Fibroblast of skin of left quadriceps (primary cell): ENCODE measurements around the gene CYGB.
A peak's percentile ranks its signal among the peaks of the same experiment; 100 is the strongest.
"Not testable (repeated sequence)": the region's sequence is repeated elsewhere in the genome, so short reads cannot be mapped to it uniquely, and the experiment has no call there.

Source experiments
- DNase-seq, 2 experiments: peaks; one replicate each; pipeline ENCODE4 v3.0.0-alpha.2; 2013; ENCODE audit warnings: low read depth in 2 of 2

CYGB gene

DNA sequence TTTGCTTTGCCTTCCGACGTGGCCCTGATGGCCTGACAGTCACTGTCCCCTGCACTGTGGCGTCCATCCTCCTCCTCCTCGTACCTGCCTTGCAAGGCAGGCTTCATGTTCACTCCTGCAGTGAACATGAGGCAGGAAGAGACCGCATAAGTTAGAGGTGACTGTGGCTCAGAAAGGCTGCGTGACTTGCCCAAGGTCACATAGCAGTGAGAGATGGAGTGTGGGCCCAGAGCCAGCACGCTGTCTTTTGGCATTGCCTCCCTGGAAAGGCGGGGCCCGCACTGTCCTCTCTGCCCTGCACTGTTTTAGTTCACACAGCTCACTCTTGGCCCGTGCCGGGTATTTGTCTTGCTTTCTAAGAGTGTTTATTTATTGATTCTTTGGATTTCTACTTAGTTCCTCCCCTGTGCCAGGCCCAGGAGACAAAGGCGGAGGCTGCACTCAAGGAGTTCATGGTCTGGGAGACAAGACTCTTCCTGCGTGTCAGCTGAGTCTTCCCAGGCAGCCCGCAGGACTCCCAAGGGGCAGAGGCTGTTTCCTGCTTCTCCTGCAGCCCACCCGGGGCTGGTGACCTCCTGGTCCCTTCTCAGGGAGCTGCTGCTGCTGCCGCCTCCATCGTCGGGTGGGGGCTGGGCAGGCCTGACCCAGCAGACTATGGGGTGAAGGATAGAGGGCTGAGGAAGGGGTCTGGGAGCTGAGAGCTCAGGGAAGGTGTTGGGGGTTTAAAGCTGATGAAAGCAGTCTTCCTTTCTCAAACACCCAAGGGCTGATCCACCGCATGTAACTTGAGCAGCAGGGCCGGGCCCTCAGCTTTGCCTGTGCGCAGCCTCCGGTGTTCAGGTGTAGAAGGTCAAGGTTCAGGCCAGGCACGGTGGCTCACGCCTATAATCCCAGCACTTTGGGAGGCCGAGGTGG is 12.7 kb downstream of the CYGB start:
- no peak for DNase-seq

DNA sequence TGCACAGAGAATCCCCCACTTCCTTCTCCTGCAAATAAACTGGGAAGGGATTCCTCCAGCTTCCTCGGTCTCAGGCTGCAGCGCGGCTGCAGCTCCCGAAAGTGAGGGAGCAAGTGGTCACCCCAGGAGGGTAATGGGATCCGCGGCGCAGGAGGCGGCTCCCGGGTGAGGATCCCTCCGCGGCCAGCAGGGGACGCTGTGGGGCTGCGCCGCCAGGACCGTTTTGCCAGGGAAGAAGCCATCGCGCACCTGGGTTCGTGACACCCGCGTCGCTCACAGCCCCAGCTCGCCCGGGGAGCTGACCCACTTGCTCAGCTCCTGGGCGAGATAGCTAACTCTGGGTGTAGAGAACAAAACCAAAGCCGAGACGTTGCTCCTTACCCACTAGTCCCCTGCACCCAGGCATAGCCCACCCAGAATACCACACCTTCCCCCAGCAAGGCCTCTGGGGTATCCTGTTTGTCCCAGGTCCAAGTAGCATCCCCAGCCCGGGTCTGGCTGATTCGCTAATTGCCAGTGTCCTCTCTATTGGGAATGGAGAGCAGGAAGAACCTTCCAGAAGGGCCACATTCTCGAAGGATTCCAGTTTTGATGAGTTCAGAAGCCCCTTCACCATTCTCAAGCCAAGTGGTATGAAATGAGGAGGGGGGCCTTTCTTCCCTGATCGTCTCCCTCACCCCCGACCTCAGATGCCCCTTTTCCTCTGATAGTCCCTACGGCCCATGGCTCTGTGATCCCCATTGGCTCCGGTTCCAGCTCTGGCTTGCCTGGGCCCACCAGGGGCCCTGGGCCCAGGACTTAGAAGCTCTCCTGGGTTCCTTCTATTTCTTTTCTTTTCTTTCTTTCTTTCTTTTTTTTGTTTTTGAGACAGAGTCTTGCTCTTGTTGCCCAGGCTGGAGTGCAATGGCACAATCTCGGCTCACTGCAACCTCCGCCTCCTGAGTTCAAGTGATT is 14.1 kb downstream of the CYGB start:
- DNase-seq: no peak

DNA sequence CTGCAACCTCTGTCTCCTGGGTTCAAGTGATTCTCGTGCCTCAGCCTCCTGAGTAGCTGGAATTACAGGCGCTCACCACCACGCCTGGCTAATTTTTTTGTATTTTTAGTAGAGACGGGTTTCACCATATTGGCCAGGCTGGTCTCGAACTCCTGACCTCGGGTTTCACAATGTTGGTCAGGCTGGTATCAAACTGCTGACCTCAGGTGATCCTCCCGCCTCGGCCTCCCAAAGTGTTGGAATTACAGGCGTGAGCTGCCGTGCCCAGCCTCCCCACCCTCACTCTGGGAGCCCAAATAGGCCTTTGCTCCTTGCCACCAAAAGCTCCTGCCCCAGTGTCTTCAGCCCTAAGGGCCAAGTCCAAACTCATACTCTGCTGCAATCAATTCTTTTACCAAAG is 15.8 kb downstream of the CYGB start:
- DNase-seq: not testable (repeated sequence)

DNA sequence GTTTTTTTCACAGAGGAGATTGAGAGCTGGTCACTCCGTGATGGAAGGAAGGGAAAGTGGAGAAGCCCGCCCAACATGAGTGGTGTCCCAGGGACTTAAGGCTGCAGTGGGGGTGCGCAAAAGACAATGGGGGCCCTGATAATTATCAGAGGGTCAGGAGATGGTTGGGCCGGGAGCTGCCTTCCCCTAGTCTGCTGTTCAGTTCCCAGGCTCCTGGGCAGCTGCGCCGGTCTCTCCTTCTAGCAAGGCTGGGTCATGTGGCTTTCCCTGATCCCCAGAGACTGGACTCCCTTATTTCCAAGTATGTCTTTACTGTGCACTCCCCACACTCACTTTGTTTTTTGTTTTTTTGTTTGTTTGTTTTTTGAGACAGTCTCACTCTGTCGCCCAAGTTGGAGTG is 16.2 kb downstream of the CYGB start:
- DNase-seq: no peak

DNA sequence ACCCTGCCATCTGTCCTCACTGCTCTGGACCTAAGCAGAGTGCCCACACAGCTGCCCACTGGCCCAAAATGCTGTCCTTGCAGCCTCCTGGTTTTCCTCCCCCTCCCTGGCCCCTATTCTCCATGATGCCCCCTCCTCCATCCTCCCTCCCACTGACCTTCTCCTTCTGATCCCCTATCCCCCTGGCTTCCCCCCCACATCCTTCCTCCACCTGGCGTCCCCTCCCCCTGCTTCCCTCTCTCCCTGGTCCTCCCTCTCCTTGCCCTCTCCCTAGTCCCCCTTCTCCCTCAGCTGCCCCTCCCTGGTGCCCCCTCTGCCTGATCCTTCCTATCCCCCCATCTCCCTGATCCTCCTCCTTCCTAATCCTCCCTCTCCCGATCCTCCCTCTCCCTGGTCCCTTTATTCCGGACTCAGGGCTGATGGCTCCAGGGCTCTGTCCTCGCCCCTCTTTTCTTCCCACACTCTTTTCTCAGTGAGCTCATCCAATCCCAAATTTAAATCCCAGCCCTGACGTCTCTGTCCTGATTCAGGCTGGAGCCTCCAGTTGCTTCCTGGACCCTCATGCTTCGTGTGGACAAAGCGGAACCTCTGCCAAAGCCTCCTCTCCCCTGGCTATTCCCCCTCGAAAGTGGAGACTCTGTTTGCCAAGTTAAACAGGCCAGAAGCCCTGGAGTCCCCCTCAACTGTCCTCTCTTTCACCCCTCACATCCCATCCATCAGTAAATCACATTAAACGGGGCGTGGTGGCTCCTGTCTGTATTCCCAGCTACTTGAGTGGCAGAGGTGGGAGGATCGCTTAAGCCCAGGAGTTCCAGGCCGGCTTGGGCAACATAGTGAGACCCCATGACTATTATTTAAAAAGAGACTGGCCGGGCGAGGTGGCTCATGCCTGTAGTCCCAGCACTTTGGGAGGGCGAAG is 18.2 kb downstream of the CYGB start:
- DNase-seq: no peak

DNA sequence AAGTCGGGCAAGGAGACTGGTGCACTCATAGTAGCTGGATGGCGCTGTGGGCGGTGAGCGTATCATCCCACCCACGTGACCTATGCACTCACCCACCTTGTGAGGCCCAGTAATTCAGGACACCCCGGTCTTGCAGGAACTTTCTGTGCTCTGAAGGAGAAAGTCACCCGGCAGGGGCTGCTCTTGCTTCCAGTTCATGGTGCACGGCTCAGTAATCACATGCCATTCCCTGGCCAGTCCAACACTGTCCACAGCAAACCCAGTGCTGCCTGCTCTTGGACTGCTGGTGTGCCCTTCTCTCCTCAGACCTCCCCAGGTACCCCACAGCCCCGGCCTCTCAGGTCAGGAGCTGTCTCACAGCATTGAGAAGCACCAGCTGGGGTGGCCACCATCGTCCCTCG is 19.9 kb downstream of the CYGB start:
- no peak for DNase-seq

DNA sequence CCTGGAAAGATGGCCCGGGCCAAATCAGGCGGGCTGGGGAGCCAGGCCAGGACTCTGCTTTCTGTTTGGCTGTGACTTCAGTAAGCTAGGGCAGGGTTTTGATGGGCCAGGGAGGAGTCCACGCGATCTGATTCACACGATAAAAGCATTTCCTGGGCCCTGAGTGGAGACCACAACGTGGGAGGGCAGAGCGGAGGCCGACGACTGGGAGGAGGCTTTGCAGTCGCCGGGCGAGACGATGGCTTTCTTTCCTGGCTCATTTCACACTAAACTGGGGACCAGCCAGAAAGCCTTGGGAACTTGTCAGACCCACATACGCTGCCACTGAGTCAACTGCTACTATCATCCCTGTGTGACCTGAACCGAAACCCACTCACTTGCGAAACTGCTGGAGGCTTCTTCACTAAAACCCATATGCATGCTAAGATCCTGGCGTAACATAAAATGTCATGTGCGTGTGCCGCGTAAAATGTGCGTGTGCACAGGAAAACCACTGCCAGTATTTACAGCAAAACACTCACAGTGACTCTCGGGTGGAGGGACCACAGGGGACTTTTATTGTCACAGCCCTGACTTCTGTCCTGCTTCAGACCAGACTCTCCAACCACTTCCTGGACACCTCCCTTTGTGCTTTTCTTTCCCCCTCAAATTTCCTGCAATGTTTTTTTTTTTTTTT is 22.1 kb downstream of the CYGB start:
- peak in 1 of 2 experiments; percentile 58 for DNase-seq

DNA sequence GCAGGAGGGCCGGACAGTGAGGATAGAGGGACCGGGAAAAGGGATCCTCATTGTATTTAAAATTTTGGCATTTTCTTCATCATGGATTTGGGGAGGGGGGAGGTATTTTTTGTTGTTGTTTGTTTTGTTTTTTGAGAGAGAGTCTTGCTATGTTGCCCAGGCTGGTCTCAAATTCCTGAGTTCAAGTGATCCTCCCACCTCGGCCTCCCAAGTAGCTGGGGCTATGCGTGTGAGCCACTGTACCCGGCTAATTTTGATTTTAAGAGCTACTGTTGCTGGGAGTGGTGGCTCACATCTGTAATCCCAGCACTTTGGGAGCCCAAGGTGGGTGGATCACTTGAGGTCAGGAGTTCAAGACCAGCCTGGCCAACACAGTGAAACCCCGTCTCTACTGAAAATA is 23.2 kb downstream of the CYGB start:
- DNase-seq: not testable (repeated sequence)

DNA sequence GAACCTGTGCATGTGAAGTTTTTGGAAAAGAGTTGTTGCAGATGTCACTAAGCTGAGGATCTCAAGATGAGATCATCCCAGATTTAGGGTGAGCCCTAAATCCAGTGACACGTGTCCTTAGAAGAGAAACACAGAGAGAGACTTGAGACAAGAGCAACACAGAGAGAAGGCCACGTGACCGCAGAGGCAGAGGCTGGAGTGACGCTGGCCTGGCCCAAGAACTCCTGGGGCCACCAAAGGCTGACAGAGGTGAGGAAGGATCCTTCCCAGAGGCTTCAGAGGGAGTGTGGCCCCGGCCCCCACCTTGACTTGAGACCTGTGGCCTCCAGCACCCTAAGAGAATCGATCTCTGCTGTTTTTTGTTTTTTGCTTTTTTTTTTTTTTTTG is 24.2 kb downstream of the CYGB start:
- DNase-seq: no peak

DNA sequence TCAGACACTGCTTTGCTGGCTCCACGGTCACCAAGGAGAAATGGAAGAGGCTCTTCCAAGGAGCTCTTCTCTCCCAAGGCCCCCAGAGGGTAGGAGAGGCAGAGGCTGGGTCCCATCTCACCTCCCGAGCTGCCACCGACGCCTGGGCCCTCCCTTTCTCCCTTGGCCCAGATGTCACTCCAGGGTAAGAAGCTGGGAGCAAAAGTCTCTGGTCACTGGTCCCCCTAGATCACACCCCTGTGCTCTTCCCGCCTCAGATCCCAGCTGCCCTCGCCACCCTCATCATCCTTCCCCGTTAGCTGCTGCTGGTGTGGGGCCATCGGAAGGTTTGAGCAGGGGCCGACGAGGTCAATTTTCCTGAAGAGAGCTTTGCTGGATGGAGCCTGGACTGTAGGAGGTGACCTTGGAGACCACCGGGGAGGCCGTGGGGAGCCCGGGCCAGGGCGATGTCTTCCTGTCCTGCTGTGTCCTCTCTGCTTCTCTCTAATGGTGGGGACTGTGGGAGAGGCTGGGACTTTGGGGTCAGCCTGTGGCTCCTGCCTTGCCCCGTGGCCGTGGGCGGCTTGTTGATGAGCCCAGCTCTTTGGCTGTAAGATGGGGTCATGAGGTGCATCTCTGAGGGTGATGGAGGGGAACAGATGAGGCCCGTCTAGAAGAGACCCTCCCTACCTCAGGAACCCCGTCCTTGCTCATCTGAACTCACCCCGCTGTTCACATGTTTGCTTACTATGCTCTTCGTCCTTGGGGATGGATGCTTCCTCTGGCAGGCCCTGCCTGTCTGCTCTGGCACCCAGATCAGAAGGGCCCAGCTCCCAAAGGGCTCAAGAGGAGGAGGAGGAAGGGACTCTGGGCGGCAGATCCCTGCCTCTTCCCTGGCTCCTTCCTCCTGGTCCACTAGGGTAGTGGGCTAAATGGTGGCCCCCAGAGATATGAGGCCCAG is 24.9 kb downstream of the CYGB start:
- no peak for DNase-seq

DNA sequence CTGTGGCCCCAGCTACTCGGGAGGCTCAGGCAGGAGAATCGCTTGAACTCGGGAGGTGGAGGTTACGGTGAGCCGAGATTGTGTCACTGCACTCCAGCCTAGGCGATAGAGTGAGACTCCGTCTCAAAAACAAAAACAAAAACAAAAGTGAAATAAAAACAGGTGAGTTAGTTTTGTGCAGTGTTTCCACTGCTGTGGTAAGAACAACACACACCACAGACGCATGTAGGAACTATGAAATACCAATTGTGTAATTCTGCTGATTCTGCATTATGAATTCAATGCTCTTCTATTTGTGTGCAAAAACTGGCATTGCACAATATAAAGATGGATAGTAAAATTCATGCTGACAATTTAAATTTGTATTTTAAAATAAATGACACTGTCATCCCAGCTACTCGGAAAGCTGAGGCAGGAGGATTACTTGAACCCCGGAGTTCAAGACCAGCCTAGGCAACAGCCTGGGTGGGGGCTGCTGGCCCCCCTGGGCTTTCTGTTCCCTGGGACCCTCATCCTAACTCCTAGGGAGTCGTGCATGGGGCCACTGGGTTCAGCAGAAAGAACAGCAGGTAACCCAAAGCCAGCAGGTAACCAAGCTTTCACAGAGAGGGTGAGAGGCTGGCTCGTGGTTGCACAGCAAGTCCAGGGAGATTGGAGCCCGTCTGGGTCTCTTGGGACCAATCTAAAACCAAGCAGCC is 25.7 kb downstream of the CYGB start:
- DNase-seq: no peak

DNA sequence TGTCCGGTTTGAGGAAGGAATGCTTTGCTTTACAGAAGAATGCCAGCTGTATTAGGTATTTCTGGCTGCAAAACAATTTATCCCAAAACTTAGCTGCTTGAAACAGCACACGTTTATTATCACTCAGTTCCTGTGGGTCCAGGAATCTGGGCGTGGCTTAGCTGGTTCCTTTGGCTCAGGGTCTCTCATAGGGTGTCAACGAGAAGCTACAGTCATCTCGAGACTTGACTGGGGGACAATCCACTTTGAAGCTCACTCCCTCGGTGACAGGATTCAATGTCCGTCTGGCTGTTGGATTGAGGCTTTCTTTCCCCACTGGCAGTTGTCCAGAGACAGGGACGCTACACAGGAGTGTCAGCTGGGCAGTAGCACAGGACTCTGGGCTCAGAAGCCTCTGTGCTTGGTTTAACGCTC is 26.7 kb downstream of the CYGB start:
- no peak for DNase-seq

DNA sequence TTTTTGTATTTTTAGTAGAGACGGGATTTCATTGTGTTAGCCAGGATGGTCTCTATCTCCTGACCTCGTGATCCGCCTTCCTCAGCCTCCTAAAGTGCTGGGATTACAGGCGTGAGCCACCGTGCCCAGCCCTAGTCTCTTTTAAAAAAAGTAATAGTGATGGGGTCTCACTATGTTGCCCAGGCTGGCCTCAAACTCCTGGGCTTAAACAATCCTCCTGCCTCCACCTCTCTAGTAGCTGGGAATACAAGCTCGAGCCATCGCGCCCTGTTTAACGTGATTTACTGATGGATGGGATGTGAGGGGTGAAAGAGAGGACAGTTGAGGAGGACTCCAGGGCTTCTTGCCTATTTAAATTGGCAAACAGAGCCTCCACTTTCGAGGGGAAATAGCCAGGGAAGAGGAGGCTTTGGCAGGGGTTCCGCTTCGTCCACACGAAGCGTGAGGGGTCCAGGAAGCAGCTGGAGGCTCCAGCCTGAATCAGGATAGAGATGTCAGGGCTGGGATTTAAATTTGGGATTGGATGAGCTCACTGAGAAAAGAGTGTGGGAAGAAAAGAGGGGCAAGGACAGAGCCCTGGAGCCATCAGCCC is 28.9 kb downstream of the CYGB start:
- DNase-seq: not testable (repeated sequence)

DNA sequence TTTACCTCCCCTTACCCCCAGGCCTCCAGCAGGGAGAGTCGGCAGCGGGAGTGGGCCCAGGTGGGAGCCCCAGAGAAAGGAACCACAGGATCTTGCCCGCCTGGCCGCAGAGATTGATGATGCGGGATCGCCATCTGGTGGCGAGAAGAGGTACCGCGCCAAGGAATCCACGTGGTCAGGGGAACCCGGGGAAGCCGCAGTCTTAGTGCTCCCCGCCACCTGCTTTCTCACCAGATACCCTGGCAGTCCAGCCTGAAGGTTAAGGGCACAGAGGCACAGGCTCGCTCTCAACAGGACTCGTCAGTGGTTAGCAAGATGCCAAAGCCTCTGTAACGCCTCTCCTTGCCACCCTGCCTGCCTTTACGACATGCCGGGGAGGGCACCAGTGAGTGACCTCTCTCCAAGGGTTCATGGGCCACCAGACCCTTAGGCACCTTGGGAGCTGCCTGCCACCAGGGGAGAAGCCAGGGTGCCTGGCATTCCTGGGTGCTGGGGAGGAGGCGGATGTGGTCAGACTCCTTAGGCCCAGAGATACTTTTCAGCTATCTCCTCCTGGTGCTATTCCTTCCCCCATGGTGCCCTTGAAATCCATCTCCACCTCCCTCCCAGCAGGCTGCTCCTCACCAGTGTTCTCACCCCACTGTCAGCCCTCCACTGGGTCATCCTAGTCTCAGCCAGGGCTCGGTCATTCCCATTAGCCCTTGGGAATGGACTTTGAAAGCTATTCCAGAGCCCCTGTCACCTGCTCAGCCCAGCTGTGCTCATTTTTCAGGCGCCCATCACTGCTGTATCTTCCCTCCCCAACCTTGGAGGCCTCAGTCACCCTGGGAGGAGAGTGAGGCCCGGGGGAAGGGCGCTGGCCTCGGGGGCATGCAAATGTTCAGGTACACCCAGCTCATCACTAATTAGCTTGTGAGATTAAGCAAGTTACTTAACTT is 30.8 kb downstream of the CYGB start:
- no peak for DNase-seq

DNA sequence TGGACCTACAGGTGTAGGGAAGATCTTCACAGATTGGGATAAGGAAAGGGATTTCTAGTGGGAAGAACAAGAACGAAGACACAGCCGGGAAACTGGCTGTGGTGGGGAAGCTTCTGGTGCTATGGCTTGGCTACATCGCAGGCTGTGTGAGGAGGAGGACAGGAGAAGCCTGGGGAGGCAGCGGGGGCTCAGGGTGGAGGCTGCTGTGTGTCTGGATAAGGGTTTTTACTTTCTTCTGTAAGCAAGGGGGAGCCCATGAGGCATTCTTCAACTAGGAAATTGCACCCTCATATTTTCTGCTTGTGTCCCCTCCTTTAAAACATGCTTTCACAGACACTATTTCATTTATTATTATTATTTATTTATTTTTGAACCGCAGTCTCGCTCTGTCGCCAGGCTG is 33.4 kb downstream of the CYGB start:
- DNase-seq: no peak

DNA sequence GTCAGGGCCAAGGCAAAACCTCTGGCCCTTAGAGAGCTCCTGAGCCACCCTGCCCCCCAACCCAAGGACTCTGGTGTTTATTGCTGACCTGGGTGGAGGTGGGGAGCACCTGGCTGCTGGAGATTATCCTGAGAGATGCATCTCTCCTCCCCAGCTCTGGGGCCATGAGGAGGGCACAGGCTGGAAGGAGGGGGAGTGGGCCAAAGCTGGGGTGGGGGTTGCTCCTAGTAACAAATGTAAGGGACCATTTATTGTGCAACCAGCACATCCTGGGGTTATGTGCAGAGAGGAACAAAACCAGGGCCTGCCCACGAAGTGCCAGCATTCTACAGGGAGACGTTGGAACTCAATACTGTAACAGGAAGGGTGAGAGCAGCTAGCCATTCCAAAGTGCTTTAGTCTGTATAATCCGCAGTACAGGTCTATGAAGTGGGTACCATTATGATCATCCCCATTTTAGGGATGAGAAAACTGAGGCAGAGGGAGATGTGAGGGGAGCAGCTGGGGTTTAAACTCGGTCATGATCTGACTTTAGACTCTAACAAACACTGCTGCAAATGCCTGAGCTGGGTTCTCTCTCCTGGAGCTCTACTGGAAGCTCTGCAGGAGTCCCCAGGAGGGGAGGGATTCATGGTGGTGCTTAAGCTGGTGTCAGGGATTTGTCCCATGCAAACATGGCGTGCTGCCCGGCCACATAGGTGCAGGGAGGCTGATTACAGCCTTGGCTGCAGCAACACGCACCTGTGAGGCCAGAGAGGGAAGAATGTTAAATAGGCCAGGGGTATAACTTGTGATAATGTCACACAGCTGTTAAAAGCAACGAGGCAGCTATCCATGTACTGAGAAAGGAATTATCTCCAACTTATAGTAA is 34.9 kb downstream of the CYGB start:
- DNase-seq: no peak

DNA sequence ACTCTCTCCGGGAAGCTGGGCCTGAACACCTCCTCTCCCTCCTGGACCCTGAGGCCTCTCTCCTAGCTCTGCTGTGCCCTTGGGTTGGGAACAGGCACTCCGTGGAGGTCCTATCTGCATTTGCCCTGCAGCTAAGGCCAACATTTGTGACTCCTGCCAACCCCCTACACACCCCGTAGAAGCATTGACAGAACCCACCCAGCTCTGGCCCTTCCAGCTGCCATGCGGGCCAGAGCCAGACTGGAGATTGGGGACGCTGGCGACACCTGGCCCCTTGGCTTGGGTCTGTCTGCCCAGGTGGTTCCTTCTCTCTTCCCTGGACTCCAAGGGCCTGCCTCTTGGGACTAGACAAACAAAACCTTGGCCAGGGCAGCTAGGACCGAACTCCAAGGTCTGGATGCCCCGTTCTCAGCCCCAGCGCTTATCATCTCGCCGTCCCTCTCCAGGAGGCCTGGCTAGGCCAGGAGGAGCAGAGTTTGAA is 35.6 kb downstream of the CYGB start:
- no peak for DNase-seq
